Thymus (tissue), 11 donors: ENCODE measurements around the gene NEDD9. TPM values are rescaled to one million over a fixed set of nuclear protein-coding genes. Genes with fewer than 3 reads are reported as not detected.

Experiments used
- DNase-seq, 9 donors: peaks; one replicate each; pipeline ENCODE4 v3.0.0-alpha.2; 2013; ENCODE audit warnings: low spot score in 9 of 9, low read depth in 6 of 9, missing footprints in 1 of 9
- H3K27ac ChIP-seq, 2 donors: one replicate each; pipeline ENCODE4 v1.5.1; 2013; ENCODE audit warnings: control low read depth in 1 of 2, low read depth in 1 of 2, low read length in 1 of 2, mild to moderate bottlenecking in 1 of 2, moderate library complexity in 1 of 2
- H3K27me3 ChIP-seq, 2 donors: one replicate each; pipeline ENCODE4 v1.5.1; 2013; ENCODE audit warnings: low read length in 1 of 2; ENCODE audit not compliant: control insufficient read depth in 2 of 2, insufficient read depth in 1 of 2
- H3K36me3 ChIP-seq, 2 donors: one replicate each; pipeline ENCODE4 v1.5.1; 2013; ENCODE audit warnings: low read length in 1 of 2, mild to moderate bottlenecking in 1 of 2, moderate library complexity in 1 of 2; ENCODE audit not compliant: control insufficient read depth in 2 of 2, insufficient read depth in 2 of 2
- H3K4me1 ChIP-seq, 2 donors: one replicate each; pipeline ENCODE4 v1.5.1; 2013; ENCODE audit warnings: low read length in 2 of 2; ENCODE audit not compliant: control insufficient read depth in 2 of 2, insufficient read depth in 2 of 2
- H3K4me3 ChIP-seq, 2 donors: one replicate each; pipeline ENCODE4 v1.5.1; 2013; ENCODE audit warnings: low read length in 2 of 2, control low read depth in 1 of 2, mild to moderate bottlenecking in 1 of 2
- H3K9me3 ChIP-seq, 2 donors: one replicate each; pipeline ENCODE4 v1.5.1; 2013; ENCODE audit warnings: low read length in 1 of 2, mild to moderate bottlenecking in 1 of 2; ENCODE audit not compliant: control insufficient read depth in 2 of 2, insufficient read depth in 1 of 2
- WGBS: extraction: QIAGEN DNeasy Blood & Tissue Kit; methylation state at CpG from one replicate; pipeline ENCODE4 v1.1.7; 2013; 5-methylcytosine and 5-hydroxymethylcytosine counted together
- polyA plus RNA-seq: library from polyadenylated mRNA; stranded (reverse); fragments of 200-250 nt; gene quantifications from one replicate; pipeline ENCODE4 v1.2.3, GENCODE V29; 2013
- total RNA-seq: library from RNA; stranded (reverse); fragments of 120-200 nt; gene quantifications from one replicate; pipeline ENCODE4 v1.2.4, GENCODE V29; 2013
- donor health status: healthy.

NEDD9 gene
- total and polyA plus RNA-seq, 2 donors: 15.0 to 29.4 TPM

- 23% methylated on average over 23 of the region's 23 CpGs for WGBS
- peak in 7 of 9 donors; percentile 61 to 90 (median 73) for DNase-seq
- Histone ChIP-seq H3K4me3 (peak overlapping the region; percentile 76 to 81), H3K27ac (peak overlapping the region; percentile 85 to 96), H3K4me1 (peaks cover 22 to 45% of the 10 kb centered on the region in 2 donors), H3K36me3 (no peaks in the 10 kb centered on the region), H3K9me3 (no peaks in the 10 kb centered on the region), H3K27me3 (no peaks in the 10 kb centered on the region)
Measured at GRCh38 chr6:11232770-11233626, 530 bp upstream of the NEDD9 start.

- H3K4me1 ChIP-seq: peaks cover 22 to 41% of the 10 kb centered on the region in 2 donors
- peak overlapping the region; percentile 76 to 81 for H3K4me3 ChIP-seq
- H3K9me3 ChIP-seq: no peaks in the 10 kb centered on the region
- no peaks in the 10 kb centered on the region for H3K36me3 ChIP-seq
- no peaks in the 10 kb centered on the region for H3K27me3 ChIP-seq
- no peak for DNase-seq
- WGBS: 58% methylated on average over 6 of the region's 6 CpGs
- peak overlapping the region; percentile 85 to 96 for H3K27ac ChIP-seq
Measured at GRCh38 chr6:11231564-11232192, 790 bp downstream of the NEDD9 start.

- no peaks in the 10 kb centered on the region for H3K36me3 ChIP-seq
- H3K4me1 ChIP-seq: peaks cover 18 to 35% of the 10 kb centered on the region in 2 donors
- H3K27ac ChIP-seq: peak overlapping the region in 1 of 2 donors; percentile 96
- DNase-seq: no peak
- 88% methylated on average over 1 of the region's 1 CpG for whole genome bisulfite sequencing
- no peaks in the 10 kb centered on the region for H3K27me3 ChIP-seq
- peak overlapping the region; percentile 76 to 81 for H3K4me3 ChIP-seq
- H3K9me3 ChIP-seq: no peaks in the 10 kb centered on the region
Measured at GRCh38 chr6:11231108-11231463, 1.4 kb downstream of the NEDD9 start.

- peak overlapping the region; percentile 76 to 81 for H3K4me3 ChIP-seq
- no peaks in the 10 kb centered on the region for H3K9me3 ChIP-seq
- no peaks in the 10 kb centered on the region for H3K27me3 ChIP-seq
- peak overlapping the region in 1 of 2 donors; percentile 96 for H3K27ac ChIP-seq
- DNase-seq: no peak
- 84% methylated on average over 9 of the region's 9 CpGs for WGBS
- no peaks in the 10 kb centered on the region for H3K36me3 ChIP-seq
- peaks cover 22 to 33% of the 10 kb centered on the region in 2 donors for H3K4me1 ChIP-seq
Measured at GRCh38 chr6:11230158-11231107, 2.0 kb downstream of the NEDD9 start.

GRCh38 chr6:11229655-11230046, 2.8 kb downstream of the NEDD9 start:
- Histone ChIP-seq H3K27ac (no peak overlapping the region), H3K9me3 (no peaks in the 10 kb centered on the region), H3K4me3 (no peak overlapping the region), H3K27me3 (no peaks in the 10 kb centered on the region), H3K36me3 (no peaks in the 10 kb centered on the region), H3K4me1 (peaks cover 24 to 36% of the 10 kb centered on the region in 2 donors)
- no peak for DNase-seq
- 82% methylated on average over 5 of the region's 5 CpGs for WGBS

DNA sequence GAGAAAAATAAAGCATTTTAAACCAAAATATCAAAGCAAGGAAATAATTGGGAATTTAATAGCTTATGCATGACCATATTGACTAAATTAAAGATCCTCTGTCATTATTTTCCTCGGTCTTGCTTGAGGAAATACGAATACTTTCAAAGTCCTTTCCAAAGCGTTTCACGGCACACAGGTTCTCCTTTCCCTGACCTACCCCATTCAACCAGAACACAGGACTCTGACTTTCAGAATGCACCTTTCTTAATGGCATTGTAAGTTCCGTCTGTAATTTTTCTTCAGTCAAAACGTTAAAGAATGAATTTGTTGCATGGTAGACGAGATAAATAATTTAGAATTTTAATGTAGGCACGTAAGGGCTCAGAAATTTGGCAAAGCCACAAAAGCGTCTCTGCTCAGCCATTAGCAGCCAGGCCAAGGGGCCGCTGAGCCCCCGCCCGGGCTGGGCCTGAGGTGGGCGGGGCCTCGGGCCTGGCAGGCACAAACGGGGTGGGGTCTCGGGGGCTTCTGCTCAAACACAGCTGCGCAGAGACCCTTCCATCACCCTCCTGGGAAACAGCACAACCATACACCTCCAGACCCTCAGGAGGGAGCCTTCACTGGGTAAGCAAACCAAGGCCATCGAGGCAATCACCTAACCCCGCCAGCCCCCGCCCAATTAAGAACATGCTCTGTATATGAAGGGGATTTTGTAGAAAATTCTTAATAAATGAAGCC, 3.4 kb downstream of the NEDD9 start:
- H3K9me3 ChIP-seq: no peaks in the 10 kb centered on the region
- H3K4me3 ChIP-seq: peak overlapping the region in 1 of 2 donors; percentile 7
- H3K4me1 ChIP-seq: peaks cover 26 to 40% of the 10 kb centered on the region in 2 donors
- peak overlapping the region in 1 of 2 donors; percentile 21 for H3K27ac ChIP-seq
- WGBS: 93% methylated on average over 20 of the region's 20 CpGs
- no peaks in the 10 kb centered on the region for H3K36me3 ChIP-seq
- H3K27me3 ChIP-seq: no peaks in the 10 kb centered on the region
- DNase-seq: no peak

DNA sequence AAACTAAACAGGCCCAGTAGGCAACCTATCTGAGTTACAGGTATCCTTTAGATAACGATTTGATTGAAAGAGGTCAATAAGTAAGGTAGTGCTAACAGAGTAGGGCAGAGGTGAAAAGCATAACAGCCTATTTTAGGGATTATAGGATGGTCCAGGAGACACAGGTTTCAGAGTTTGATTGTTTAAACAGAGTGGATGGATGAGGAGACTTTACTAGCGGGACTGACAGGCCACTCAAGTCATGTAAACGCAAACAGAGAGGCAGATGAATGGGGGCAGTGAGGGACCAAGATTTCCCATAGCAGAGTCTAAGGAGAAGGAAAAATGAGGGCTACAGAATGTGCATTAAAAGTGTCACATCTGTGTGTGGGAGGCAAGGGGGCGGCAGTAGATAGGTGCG, 4.8 kb downstream of the NEDD9 start:
- Histone ChIP-seq H3K27me3 (no peaks in the 10 kb centered on the region), H3K27ac (no peak overlapping the region), H3K36me3 (no peaks in the 10 kb centered on the region), H3K4me3 (no peak overlapping the region), H3K9me3 (no peaks in the 10 kb centered on the region), H3K4me1 (peaks cover 27 to 39% of the 10 kb centered on the region in 2 donors)
- no peak for DNase-seq
- 86% methylated on average over 5 of the region's 5 CpGs for WGBS

DNA sequence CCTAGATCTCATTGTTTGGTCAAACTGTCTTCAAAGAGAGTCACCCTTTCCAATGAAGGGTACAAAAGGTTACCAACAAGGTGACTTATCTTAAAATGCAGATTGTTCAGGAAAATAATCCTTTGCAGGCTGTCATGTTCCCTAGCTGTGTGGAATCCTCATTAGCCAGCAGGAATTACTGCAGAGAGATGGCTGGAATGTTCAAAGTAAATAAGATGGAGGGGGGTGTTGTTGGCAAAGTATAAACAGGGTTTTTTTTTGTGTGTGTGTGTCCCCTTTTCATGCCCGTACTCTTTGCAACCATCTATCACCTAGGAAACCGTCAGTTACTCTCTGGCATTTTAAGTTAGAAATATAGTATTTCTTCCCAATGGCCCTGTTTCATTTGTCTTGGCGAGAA, 6.5 kb downstream of the NEDD9 start:
- DNase-seq: no peak
- 90% methylated on average over 3 of the region's 3 CpGs for WGBS
- Histone ChIP-seq H3K27ac (no peak overlapping the region), H3K27me3 (no peaks in the 10 kb centered on the region), H3K36me3 (no peaks in the 10 kb centered on the region), H3K4me1 (peaks cover 35 to 39% of the 10 kb centered on the region in 2 donors), H3K9me3 (no peaks in the 10 kb centered on the region), H3K4me3 (no peak overlapping the region)
